ENCODE measurements around the gene RHBDD2.

DNA sequence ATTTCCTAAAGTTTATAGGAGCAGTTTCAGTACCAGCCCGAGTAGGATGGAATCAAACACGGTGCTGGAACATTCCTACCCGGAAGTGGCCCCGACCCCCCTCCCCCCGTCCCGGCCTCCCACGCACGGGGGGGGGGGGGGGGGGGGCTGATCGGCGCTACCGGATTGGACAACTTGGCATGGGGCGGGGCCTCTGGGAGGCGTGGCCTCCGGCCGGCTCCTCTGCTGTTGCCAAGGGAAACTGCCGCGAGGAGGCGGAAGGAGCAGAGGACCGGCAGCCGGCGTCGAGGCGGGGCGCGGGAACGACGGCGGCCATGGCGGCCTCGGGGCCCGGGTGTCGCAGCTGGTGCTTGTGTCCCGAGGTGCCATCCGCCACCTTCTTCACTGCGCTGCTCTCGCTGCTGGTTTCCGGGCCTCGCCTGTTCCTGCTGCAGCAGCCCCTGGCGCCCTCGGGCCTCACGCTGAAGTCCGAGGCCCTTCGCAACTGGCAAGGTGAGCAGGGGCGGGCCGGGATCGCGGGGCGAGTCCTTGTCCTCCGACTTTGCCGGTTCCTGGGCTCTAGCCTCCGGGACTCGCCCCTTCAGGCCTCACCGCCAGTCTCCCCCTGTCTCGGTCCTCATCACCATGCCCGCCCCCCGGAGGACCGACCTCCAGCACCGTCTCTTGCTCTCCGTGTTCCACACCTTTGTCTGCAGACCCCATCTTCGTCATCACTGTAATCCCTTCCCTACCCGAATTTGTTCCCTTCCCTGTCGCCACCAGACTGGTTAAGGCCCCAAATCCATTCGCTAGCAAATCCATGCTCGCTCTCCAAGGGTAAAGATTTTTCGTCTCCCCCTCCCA lies at the start of gene RHBDD2:
- TF ChIP-seq EP300 (conservative IDR thresholded peaks at IDR 0.05; ENCODE audit: poor library complexity, severe bottlenecking), result peak; percentile 34
- TF ChIP-seq RAD21 (conservative IDR thresholded peaks at IDR 0.05), result peak; percentile 59
- peak; percentile 99 for TF ChIP-seq POLR2AphosphoS5 (IDR thresholded peaks at IDR 0.05)
- TF ChIP-seq, protein P1, sequence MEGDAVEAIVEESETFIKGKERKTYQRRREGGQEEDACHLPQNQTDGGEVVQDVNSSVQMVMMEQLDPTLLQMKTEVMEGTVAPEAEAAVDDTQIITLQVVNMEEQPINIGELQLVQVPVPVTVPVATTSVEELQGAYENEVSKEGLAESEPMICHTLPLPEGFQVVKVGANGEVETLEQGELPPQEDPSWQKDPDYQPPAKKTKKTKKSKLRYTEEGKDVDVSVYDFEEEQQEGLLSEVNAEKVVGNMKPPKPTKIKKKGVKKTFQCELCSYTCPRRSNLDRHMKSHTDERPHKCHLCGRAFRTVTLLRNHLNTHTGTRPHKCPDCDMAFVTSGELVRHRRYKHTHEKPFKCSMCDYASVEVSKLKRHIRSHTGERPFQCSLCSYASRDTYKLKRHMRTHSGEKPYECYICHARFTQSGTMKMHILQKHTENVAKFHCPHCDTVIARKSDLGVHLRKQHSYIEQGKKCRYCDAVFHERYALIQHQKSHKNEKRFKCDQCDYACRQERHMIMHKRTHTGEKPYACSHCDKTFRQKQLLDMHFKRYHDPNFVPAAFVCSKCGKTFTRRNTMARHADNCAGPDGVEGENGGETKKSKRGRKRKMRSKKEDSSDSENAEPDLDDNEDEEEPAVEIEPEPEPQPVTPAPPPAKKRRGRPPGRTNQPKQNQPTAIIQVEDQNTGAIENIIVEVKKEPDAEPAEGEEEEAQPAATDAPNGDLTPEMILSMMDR (IDR thresholded peaks at IDR 0.05; ENCODE audit: poor library complexity, severe bottlenecking), result peak; percentile 44
- no peak for TF ChIP-seq EZH2 (IDR thresholded peaks at IDR 0.05; ENCODE audit: borderline replicate concordance, insufficient read depth, low read length, poor library complexity, severe bottlenecking)
- TF ChIP-seq, protein P2, sequence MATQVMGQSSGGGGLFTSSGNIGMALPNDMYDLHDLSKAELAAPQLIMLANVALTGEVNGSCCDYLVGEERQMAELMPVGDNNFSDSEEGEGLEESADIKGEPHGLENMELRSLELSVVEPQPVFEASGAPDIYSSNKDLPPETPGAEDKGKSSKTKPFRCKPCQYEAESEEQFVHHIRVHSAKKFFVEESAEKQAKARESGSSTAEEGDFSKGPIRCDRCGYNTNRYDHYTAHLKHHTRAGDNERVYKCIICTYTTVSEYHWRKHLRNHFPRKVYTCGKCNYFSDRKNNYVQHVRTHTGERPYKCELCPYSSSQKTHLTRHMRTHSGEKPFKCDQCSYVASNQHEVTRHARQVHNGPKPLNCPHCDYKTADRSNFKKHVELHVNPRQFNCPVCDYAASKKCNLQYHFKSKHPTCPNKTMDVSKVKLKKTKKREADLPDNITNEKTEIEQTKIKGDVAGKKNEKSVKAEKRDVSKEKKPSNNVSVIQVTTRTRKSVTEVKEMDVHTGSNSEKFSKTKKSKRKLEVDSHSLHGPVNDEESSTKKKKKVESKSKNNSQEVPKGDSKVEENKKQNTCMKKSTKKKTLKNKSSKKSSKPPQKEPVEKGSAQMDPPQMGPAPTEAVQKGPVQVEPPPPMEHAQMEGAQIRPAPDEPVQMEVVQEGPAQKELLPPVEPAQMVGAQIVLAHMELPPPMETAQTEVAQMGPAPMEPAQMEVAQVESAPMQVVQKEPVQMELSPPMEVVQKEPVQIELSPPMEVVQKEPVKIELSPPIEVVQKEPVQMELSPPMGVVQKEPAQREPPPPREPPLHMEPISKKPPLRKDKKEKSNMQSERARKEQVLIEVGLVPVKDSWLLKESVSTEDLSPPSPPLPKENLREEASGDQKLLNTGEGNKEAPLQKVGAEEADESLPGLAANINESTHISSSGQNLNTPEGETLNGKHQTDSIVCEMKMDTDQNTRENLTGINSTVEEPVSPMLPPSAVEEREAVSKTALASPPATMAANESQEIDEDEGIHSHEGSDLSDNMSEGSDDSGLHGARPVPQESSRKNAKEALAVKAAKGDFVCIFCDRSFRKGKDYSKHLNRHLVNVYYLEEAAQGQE (IDR thresholded peaks at IDR 0.05; ENCODE audit: borderline replicate concordance), result peak; percentile 67
- TF ChIP-seq SMC3 (conservative IDR thresholded peaks at IDR 0.05; ENCODE audit: poor library complexity), result peak; percentile 64
- TF ChIP-seq TAF1 (IDR thresholded peaks at IDR 0.05; ENCODE audit: low read depth), result peak; percentile 67
- TF ChIP-seq MXI1 (conservative IDR thresholded peaks at IDR 0.05; ENCODE audit: poor library complexity, severe bottlenecking), result peak; percentile 88
